Gastroesophageal sphincter (tissue), 4 donors: ENCODE data around the gene DPP6. TPM values are rescaled to one million over a fixed set of nuclear protein-coding genes. Genes with fewer than 3 reads are reported as not detected.

Experiments
- ATAC-seq: fragments of 150-250 bp; one replicate; pipeline ENCODE4 v1.9.1; 2016; ENCODE audit warnings: mild to moderate bottlenecking, moderate library complexity
- H3K27ac ChIP-seq, 4 donors: fragments of 200-600 bp; sonication (generic) in 3 of 4; 1 replicate in 3 of 4; 2 replicates in 1 of 4; pipeline ENCODE4 v1.5.1; 2016 to 2019
- H3K27me3 ChIP-seq: fragments of 200-600 bp; sonication (generic); one replicate; pipeline ENCODE4 v1.5.1; 2019
- H3K36me3 ChIP-seq, 2 donors: fragments of 200-600 bp; sonication (generic); one replicate each; pipeline ENCODE4 v1.5.1; 2019; ENCODE audit warnings: control low read depth in 1 of 2
- H3K4me1 ChIP-seq, 3 donors: fragments of 200-600 bp; sonication (generic); 1 replicate in 2 of 3; 2 replicates in 1 of 3; pipeline ENCODE4 v1.5.1; 2016 to 2019; ENCODE audit warnings: control low read depth in 2 of 3
- H3K4me3 ChIP-seq, 2 donors: fragments of 200-600 bp; sonication (generic); one replicate each; pipeline ENCODE4 v1.5.1; 2019; ENCODE audit warnings: mild to moderate bottlenecking in 1 of 2, moderate library complexity in 1 of 2
- H3K9me3 ChIP-seq, 3 donors: fragments of 200-600 bp; sonication (generic); one replicate each; pipeline ENCODE4 v1.5.1; 2017 to 2019; ENCODE audit warnings: control low read depth in 2 of 3
- CTCF ChIP-seq, 4 experiments: fragments of 200-600 bp in 2 of 4; fragments of 450-650 bp in 2 of 4; sonication (generic) in 1 of 4; IDR thresholded peaks; one replicate each; pipeline ENCODE4 v1.5.1; 2017 to 2019; ENCODE audit warnings: antibody characterized with exemption in 4 of 4, mild to moderate bottlenecking in 2 of 4, moderate library complexity in 2 of 4
- EP300 ChIP-seq: sonication (generic); formaldehyde crosslinking; IDR thresholded peaks from one replicate; pipeline ENCODE4 v1.6.1; 2017; ENCODE audit warnings: antibody characterized with exemption, mild to moderate bottlenecking
- POLR2A ChIP-seq, 2 donors: fragments of 450-650 bp; IDR thresholded peaks; one replicate each; pipeline ENCODE4 v1.6.1; 2017; ENCODE audit warnings: antibody characterized with exemption in 2 of 2, mild to moderate bottlenecking in 2 of 2, moderate library complexity in 1 of 2
- POLR2AphosphoS5 ChIP-seq: sonication (generic); formaldehyde crosslinking; IDR thresholded peaks from one replicate; pipeline ENCODE4 v1.6.1; 2017; ENCODE audit warnings: antibody characterized with exemption
- WGBS, 2 donors: methylation state at CpG; one replicate each; pipeline ENCODE4 v1.1.5; 2018; ENCODE audit warnings: low coverage in 1 of 2; 5-methylcytosine and 5-hydroxymethylcytosine counted together
- total RNA-seq, 4 donors: library from RNA; depleted of rRNA; stranded (reverse); fragments of >200 nt; gene quantifications; one replicate each; pipeline ENCODE4 v1.1.0, GENCODE V29; 2016

The DPP6 gene
- total RNA-seq, 4 donors from 2014 or later = 14.3 to 40.0 (median 23.1) TPM

GRCh38 chr7:154568346-154568745, 516.1 kb downstream of the DPP6 start:
- no peak overlapping the region for H3K27ac ChIP-seq
- TF ChIP-seq CTCF (IDR thresholded peaks at IDR 0.05) (no peak), POLR2A (IDR thresholded peaks at IDR 0.05) (no peak), EP300 (no peak), POLR2AphosphoS5 (no peak)
- H3K27me3 ChIP-seq = no peaks in the 10 kb centered on the region
- no peak overlapping the region for H3K4me3 ChIP-seq
- no peaks in the 10 kb centered on the region for H3K4me1 ChIP-seq
- WGBS, 2 donors = 77 to 86% methylated on average over 9 to 10 of the region's 10 CpGs
- no peaks in the 10 kb centered on the region for H3K9me3 ChIP-seq
- H3K36me3 ChIP-seq = no peaks in the 10 kb centered on the region
- no peak for ATAC-seq

- 83 to 90% methylated on average over 2 of the region's 2 CpGs for WGBS, 2 donors
- Histone ChIP-seq H3K27me3 (no peaks in the 10 kb centered on the region), H3K36me3 (no peaks in the 10 kb centered on the region), H3K4me1 (no peaks in the 10 kb centered on the region), H3K27ac (no peak overlapping the region), H3K9me3 (no peaks in the 10 kb centered on the region), H3K4me3 (no peak overlapping the region)
- no peak for ATAC-seq
- no peak for TF ChIP-seq CTCF (IDR thresholded peaks at IDR 0.05)
- no peak for TF ChIP-seq POLR2AphosphoS5
Measured at GRCh38 chr7:154569916-154570315, 517.7 kb downstream of the DPP6 start.

GRCh38 chr7:154571772-154572171, 519.6 kb downstream of the DPP6 start:
- TF ChIP-seq POLR2AphosphoS5 (no peak), EP300 (no peak), POLR2A (IDR thresholded peaks at IDR 0.05) (no peak), CTCF (IDR thresholded peaks at IDR 0.05) (no peak)
- no peaks in the 10 kb centered on the region for H3K4me1 ChIP-seq
- H3K9me3 ChIP-seq = no peaks in the 10 kb centered on the region
- 75 to 90% methylated on average over 2 to 3 of the region's 3 CpGs for WGBS, 2 donors
- no peaks in the 10 kb centered on the region for H3K36me3 ChIP-seq
- H3K4me3 ChIP-seq = no peak overlapping the region
- no peak for ATAC-seq
- no peak overlapping the region for H3K27ac ChIP-seq
- no peaks in the 10 kb centered on the region for H3K27me3 ChIP-seq

GRCh38 chr7:154574235-154574634, 522.0 kb downstream of the DPP6 start:
- Histone ChIP-seq H3K4me3 (no peak overlapping the region), H3K27ac (no peak overlapping the region), H3K9me3 (no peaks in the 10 kb centered on the region), H3K27me3 (no peaks in the 10 kb centered on the region), H3K36me3 (no peaks in the 10 kb centered on the region), H3K4me1 (no peaks in the 10 kb centered on the region)
- 91 to 100% methylated on average over 2 of the region's 2 CpGs for WGBS, 2 donors
- TF ChIP-seq EP300 (no peak), POLR2A (IDR thresholded peaks at IDR 0.05) (no peak), POLR2AphosphoS5 (no peak), CTCF (IDR thresholded peaks at IDR 0.05) (no peak)
- ATAC-seq = no peak

- 87 to 90% methylated on average over 2 to 3 of the region's 3 CpGs for WGBS, 2 donors
Measured at GRCh38 chr7:154575497-154575896, 523.3 kb downstream of the DPP6 start.

More at GRCh38 chr7:154575497-154575896, 523.3 kb downstream of the DPP6 start:
- Histone ChIP-seq H3K36me3 (no peaks in the 10 kb centered on the region), H3K27me3 (no peaks in the 10 kb centered on the region), H3K27ac (no peak overlapping the region), H3K4me3 (no peak overlapping the region), H3K9me3 (no peaks in the 10 kb centered on the region), H3K4me1 (no peaks in the 10 kb centered on the region)
- TF ChIP-seq POLR2AphosphoS5 = no peak
- TF ChIP-seq EP300 = no peak
- no peak for TF ChIP-seq CTCF (IDR thresholded peaks at IDR 0.05)
- no peak for TF ChIP-seq POLR2A (IDR thresholded peaks at IDR 0.05)
- ATAC-seq = no peak
